IMR-90 (cell line): ENCODE data around the gene ASPHD2. TPM values are rescaled to one million over a fixed set of nuclear protein-coding genes. Genes with fewer than 3 reads are reported as not detected.

ENCODE experiments used
- ATAC-seq: fragments of 200-7000 bp; cut with Tn5 transposase; 2 replicates; pipeline ENCODE4 v1.9.1; 2020; ENCODE audit warnings: low read depth, mild to moderate bottlenecking, moderate library complexity
- BruUV-seq: library from RNA; stranded (reverse); fragments of 400-500 nt; replicated peaks from 2 replicates; lab custom pipeline; 2021; lab: Mats Ljungman, UMichigan
- CTCF ChIA-PET: fragments of 300-600 bp; formaldehyde crosslinking; extraction: SDS; loops from one replicate; lab custom pipeline; 2021; ENCODE audit warnings: antibody characterized with exemption; lab: Yijun Ruan, JAX
- POLR2A ChIA-PET: fragments of 300-600 bp; sonication (Branson Sonifier 250); formaldehyde crosslinking; loops from one replicate; lab custom pipeline; 2022; ENCODE audit warnings: antibody characterized with exemption; ENCODE audit not compliant: unreplicated experiment; lab: Charles Lee
- DNase-seq: peaks from one replicate; pipeline ENCODE4 v3.0.0; 2013
- H2AFZ ChIP-seq: replicated peaks from 2 replicates; pipeline ENCODE3; 2013; ENCODE audit warnings: low read length, mild to moderate bottlenecking; ENCODE audit not compliant: poor library complexity
- H2AK5ac ChIP-seq: 2 replicates; pipeline ENCODE4 v1.6.1; 2013; ENCODE audit warnings: low read depth, low read length, inconsistent platforms
- H2AK9ac ChIP-seq: replicated peaks from 2 replicates; pipeline ENCODE3; 2013; ENCODE audit warnings: mild to moderate bottlenecking, low read depth, low read length, moderate library complexity; ENCODE audit not compliant: poor library complexity
- H2BK120ac ChIP-seq: 2 replicates; pipeline ENCODE4 v1.6.1; 2013; ENCODE audit warnings: low read depth, low read length, inconsistent platforms
- H2BK15ac ChIP-seq: 3 replicates; pipeline ENCODE4 v1.6.1; 2013; ENCODE audit warnings: low read depth, low read length, inconsistent platforms
- H2BK20ac ChIP-seq: 2 replicates; pipeline ENCODE4 v1.6.1; 2013; ENCODE audit warnings: low read depth, mild to moderate bottlenecking, inconsistent platforms, low read length, moderate library complexity
- H2BK5ac ChIP-seq: 2 replicates; pipeline ENCODE4 v1.6.1; 2013; ENCODE audit warnings: mild to moderate bottlenecking, low read depth, low read length, inconsistent platforms; ENCODE audit not compliant: poor library complexity, severe bottlenecking
- H3K14ac ChIP-seq: replicated peaks from 2 replicates; pipeline ENCODE4 v1.6.1; 2013; ENCODE audit warnings: low read depth, low read length, inconsistent platforms
- H3K18ac ChIP-seq: 2 replicates; pipeline ENCODE4 v1.6.1; 2013; ENCODE audit warnings: low read depth, low read length, control low read depth
- H3K23ac ChIP-seq: 2 replicates; pipeline ENCODE4 v1.6.1; 2013; ENCODE audit warnings: low read depth, low read length, inconsistent platforms
- H3K27ac ChIP-seq: 2 replicates; pipeline ENCODE4 v1.5.1; 2013; ENCODE audit warnings: mild to moderate bottlenecking, control low read depth, low read length; ENCODE audit not compliant: insufficient read depth
- H3K27me3 ChIP-seq: 2 replicates; pipeline ENCODE4 v1.6.1; 2013; ENCODE audit warnings: low read length; ENCODE audit not compliant: control insufficient read depth, insufficient read depth
- H3K36me3 ChIP-seq: 2 replicates; pipeline ENCODE4 v1.6.1; 2013; ENCODE audit warnings: low read length, mixed read lengths; ENCODE audit not compliant: control insufficient read depth, insufficient read depth
- H3K4ac ChIP-seq: 2 replicates; pipeline ENCODE4 v1.6.1; 2013; ENCODE audit warnings: low read depth, low read length, inconsistent platforms
- H3K4me1 ChIP-seq: 2 replicates; pipeline ENCODE4 v1.6.1; 2013; ENCODE audit warnings: low read length, mixed read lengths; ENCODE audit not compliant: control insufficient read depth, insufficient read depth
- H3K4me2 ChIP-seq: 2 replicates; pipeline ENCODE4 v1.6.1; 2013; ENCODE audit warnings: low read depth, mild to moderate bottlenecking, control low read depth, low read length, moderate library complexity
- H3K4me3 ChIP-seq: 2 replicates; pipeline ENCODE4 v1.5.1; 2013; ENCODE audit warnings: low read depth, mild to moderate bottlenecking, control low read depth, low read length, moderate library complexity; ENCODE audit not compliant: insufficient read depth
- H3K56ac ChIP-seq: 2 replicates; pipeline ENCODE4 v1.6.1; 2013; ENCODE audit warnings: low read length, inconsistent platforms; ENCODE audit not compliant: insufficient read depth; ENCODE audit errors: extremely low read depth
- H3K79me1 ChIP-seq, 2 experiments: 2 replicates each; pipeline ENCODE4 v1.6.1; 2013; ENCODE audit warnings: low read length in 2 of 2, inconsistent platforms in 1 of 2, low read depth in 1 of 2
- H3K9ac ChIP-seq: 2 replicates; pipeline ENCODE4 v1.6.1; 2013; ENCODE audit warnings: low read depth, low read length, control low read depth
- H3K9me1 ChIP-seq: 2 replicates; pipeline ENCODE4 v1.6.1; 2013; ENCODE audit warnings: low read length, inconsistent platforms; ENCODE audit not compliant: insufficient read depth
- H3K9me3 ChIP-seq: 2 replicates; pipeline ENCODE4 v1.6.1; 2013; ENCODE audit warnings: low read length; ENCODE audit not compliant: control insufficient read depth, insufficient read depth
- H4K20me1 ChIP-seq: 2 replicates; pipeline ENCODE4 v1.6.1; 2013; ENCODE audit warnings: low read length, inconsistent platforms; ENCODE audit not compliant: insufficient read depth
- H4K5ac ChIP-seq: 2 replicates; pipeline ENCODE4 v1.6.1; 2013; ENCODE audit warnings: mild to moderate bottlenecking, low read depth, low read length, control low read depth
- H4K8ac ChIP-seq, 2 experiments: 2 replicates each; pipeline ENCODE4 v1.6.1; 2013; ENCODE audit warnings: low read depth in 2 of 2, low read length in 2 of 2, control low read depth in 1 of 2, inconsistent platforms in 1 of 2
- H4K91ac ChIP-seq: 2 replicates; pipeline ENCODE4 v1.6.1; 2013; ENCODE audit warnings: low read depth, low read length, inconsistent platforms; ENCODE audit not compliant: insufficient read depth
- CEBPB ChIP-seq: IDR thresholded peaks from 2 replicates; pipeline ENCODE4 v1.6.1; 2012; ENCODE audit warnings: low read depth, low read length, improper control_type of control experiment
- CTCF ChIP-seq: conservative IDR thresholded peaks from 2 replicates; pipeline ENCODE4 v1.5.1; 2012; ENCODE audit warnings: mild to moderate bottlenecking, low read depth, low read length, improper control_type of control experiment
- POLR2A ChIP-seq: IDR thresholded peaks from 2 replicates; pipeline ENCODE4 v1.6.1; 2012; ENCODE audit warnings: mild to moderate bottlenecking, low read depth, low read length
- RCOR1 ChIP-seq: IDR thresholded peaks from 2 replicates; pipeline ENCODE4 v1.6.1; 2012; ENCODE audit warnings: mild to moderate bottlenecking, low read length, improper control_type of control experiment; ENCODE audit not compliant: insufficient replicate concordance
- WGBS, 2 experiments: methylation state at CpG; one replicate each; pipeline versions ENCODE4 v1.1.5 to v1.1.7; 2013; ENCODE audit warnings: missing lambda C conversion rate in 2 of 2; ENCODE audit not compliant: insufficient read length in 1 of 2; ENCODE audit errors: extremely low coverage in 2 of 2; 5-methylcytosine and 5-hydroxymethylcytosine counted together
- dilution Hi-C: fragments of 300-500 bp; cut with HindIII; formaldehyde crosslinking; loops from one replicate; pipeline ENCODE4 v1.14.3; 2018; ENCODE audit warnings: low sequenced_read_pairs; ENCODE audit not compliant: unreplicated experiment
- in situ Hi-C: fragments of 300-500 bp; cut with MboI; formaldehyde crosslinking; loops from 3 replicates; pipeline ENCODE4 v1.14.3; 2019; ENCODE audit warnings: low sequenced_read_pairs, inconsistent platforms, mixed read lengths
- intact Hi-C: fragments of 100-400 bp; cut with micrococcal nuclease; formaldehyde crosslinking; loops from 2 replicates; pipeline ENCODE4 v1.10.0; 2022
- polyA plus RNA-seq, 3 experiments: library from polyadenylated mRNA; depleted of rRNA; stranded (reverse); fragments of >200 nt; gene quantifications; 2 replicates each; pipeline ENCODE4 v1.2.3, GENCODE V29; 2012; ENCODE audit warnings: low replicate concordance in 1 of 3
- total RNA-seq: library from RNA; depleted of rRNA; stranded (reverse); fragments of >200 nt; gene quantifications from 2 replicates; pipeline ENCODE4 v1.2.3, GENCODE V29; 2012

Gene ASPHD2
- total and polyA plus RNA-seq, 2 of the 4 experiments (the other 2 are of a cell fraction): 1.3 to 1.4 TPM

GRCh38 chr22:26481112-26481693 lies 52.1 kb downstream of the ASPHD2 start:
- H3K4me1 ChIP-seq: peaks cover 14% of the 10 kb centered on the region
- no peak overlapping the region for H3K4me2 ChIP-seq
- H2BK15ac ChIP-seq: no peak overlapping the region
- H4K91ac ChIP-seq: no peak overlapping the region
- peaks cover 3% of the 10 kb centered on the region; the same call in 1 of the 2 replicates for H3K9me1 ChIP-seq
- H2BK120ac ChIP-seq: no peak overlapping the region
- H4K8ac ChIP-seq: no peak overlapping the region
- H2AFZ ChIP-seq: no peak overlapping the region
- H2AK9ac ChIP-seq: no peak overlapping the region
- dilution Hi-C loops: no loop called here
- TF ChIP-seq POLR2A: no peak
- no peak for TF ChIP-seq CTCF
- TF ChIP-seq RCOR1: no peak
- no peak for TF ChIP-seq CEBPB
- H4K5ac ChIP-seq: no peak overlapping the region
- no peak overlapping the region for H3K56ac ChIP-seq
- no peak overlapping the region for H3K4ac ChIP-seq
- H3K9me3 ChIP-seq: no peaks in the 10 kb centered on the region
- H3K27ac ChIP-seq: no peak overlapping the region
- no TSS peak for BruUV-seq
- CTCF ChIA-PET: no interaction called here
- no peak overlapping the region for H3K18ac ChIP-seq
- H3K9ac ChIP-seq: no peak overlapping the region
- POLR2A ChIA-PET: no interaction called here
- H2BK5ac ChIP-seq: no peak overlapping the region
- DNase-seq: no peak
- H3K79me1 ChIP-seq: peaks cover 33 to 70% of the 10 kb centered on the region in 2 experiments
- peaks cover 12% of the 10 kb centered on the region for H3K36me3 ChIP-seq
- no peak overlapping the region for H2BK20ac ChIP-seq
- intact Hi-C loops: no loop called here
- no peak overlapping the region for H3K4me3 ChIP-seq
- WGBS, 2 experiments: 92% methylated on average over 2 of the region's 6 CpGs; no CpG with 5 or more reads in 1 of the 2 experiments
- H3K14ac ChIP-seq: no peak overlapping the region
- H4K20me1 ChIP-seq: no peaks in the 10 kb centered on the region
- H3K27me3 ChIP-seq: no peaks in the 10 kb centered on the region
- in situ Hi-C loops: no loop called here
- no peak for ATAC-seq
- no peak overlapping the region for H2AK5ac ChIP-seq
- no peak overlapping the region for H3K23ac ChIP-seq
